ENCODE measurements around the gene MACROD2.

MACROD2 gene

GRCh38 chr20:14885661-14886060, 890.3 kb downstream of the MACROD2 start:
- no peak for DNase-seq (ENCODE audit: low read depth, low spot score)
- no peak overlapping the region for H3K4me3 ChIP-seq (ENCODE audit: insufficient read length, low read depth)
- no peaks in the 10 kb centered on the region for H3K36me3 ChIP-seq (ENCODE audit: insufficient read depth, insufficient read length, low read length)
- TF ChIP-seq SUZ12 (IDR thresholded peaks at IDR 0.05; ENCODE audit: extremely low read depth, insufficient read depth, insufficient read length) = no peak
- no peak for TF ChIP-seq YY1 (IDR thresholded peaks at IDR 0.05; ENCODE audit: insufficient read depth, insufficient read length)
- TF ChIP-seq ZNF274 (IDR thresholded peaks at IDR 0.05; ENCODE audit: low read depth, low read length) = no peak
- H3K27me3 ChIP-seq (ENCODE audit: insufficient read depth, insufficient read length) = no peaks in the 10 kb centered on the region
- H3K9me3 ChIP-seq (ENCODE audit: insufficient read depth, low read length) = no peaks in the 10 kb centered on the region
- H3K4me1 ChIP-seq (ENCODE audit: insufficient read depth, insufficient read length) = no peaks in the 10 kb centered on the region
- no peak overlapping the region for H3K9ac ChIP-seq (ENCODE audit: insufficient read length, low read depth)

GRCh38 chr20:14888134-14888533, 892.8 kb downstream of the MACROD2 start:
- DNase-seq (ENCODE audit: low read depth, low spot score) = no peak
- TF ChIP-seq YY1 (IDR thresholded peaks at IDR 0.05; ENCODE audit: insufficient read depth, insufficient read length) (no peak), SUZ12 (IDR thresholded peaks at IDR 0.05; ENCODE audit: extremely low read depth, insufficient read depth, insufficient read length) (no peak), ZNF274 (IDR thresholded peaks at IDR 0.05; ENCODE audit: low read depth, low read length) (no peak)
- Histone ChIP-seq H3K36me3 (ENCODE audit: insufficient read depth, insufficient read length, low read length) (no peaks in the 10 kb centered on the region), H3K9me3 (ENCODE audit: insufficient read depth, low read length) (no peaks in the 10 kb centered on the region), H3K27me3 (ENCODE audit: insufficient read depth, insufficient read length) (no peaks in the 10 kb centered on the region), H3K4me3 (ENCODE audit: insufficient read length, low read depth) (no peak overlapping the region), H3K9ac (ENCODE audit: insufficient read length, low read depth) (no peak overlapping the region), H3K4me1 (ENCODE audit: insufficient read depth, insufficient read length) (no peaks in the 10 kb centered on the region)

GRCh38 chr20:14889496-14890255, 894.4 kb downstream of the MACROD2 start:
- Histone ChIP-seq H3K27me3 (ENCODE audit: insufficient read depth, insufficient read length) (no peaks in the 10 kb centered on the region), H3K4me1 (ENCODE audit: insufficient read depth, insufficient read length) (no peaks in the 10 kb centered on the region), H3K9ac (ENCODE audit: insufficient read length, low read depth) (no peak overlapping the region), H3K4me3 (ENCODE audit: insufficient read length, low read depth) (no peak overlapping the region), H3K36me3 (ENCODE audit: insufficient read depth, insufficient read length, low read length) (no peaks in the 10 kb centered on the region), H3K9me3 (ENCODE audit: insufficient read depth, low read length) (no peaks in the 10 kb centered on the region)
- TF ChIP-seq ZNF274 (IDR thresholded peaks at IDR 0.05; ENCODE audit: low read depth, low read length) (no peak), SUZ12 (IDR thresholded peaks at IDR 0.05; ENCODE audit: extremely low read depth, insufficient read depth, insufficient read length) (no peak), YY1 (IDR thresholded peaks at IDR 0.05; ENCODE audit: insufficient read depth, insufficient read length) (no peak)
- DNase-seq (ENCODE audit: low read depth, low spot score) = no peak

GRCh38 chr20:14890713-14891112, 895.4 kb downstream of the MACROD2 start:
- H3K9ac ChIP-seq (ENCODE audit: insufficient read length, low read depth) = no peak overlapping the region
- no peaks in the 10 kb centered on the region for H3K36me3 ChIP-seq (ENCODE audit: insufficient read depth, insufficient read length, low read length)
- no peaks in the 10 kb centered on the region for H3K4me1 ChIP-seq (ENCODE audit: insufficient read depth, insufficient read length)
- no peak for DNase-seq (ENCODE audit: low read depth, low spot score)
- no peaks in the 10 kb centered on the region for H3K9me3 ChIP-seq (ENCODE audit: insufficient read depth, low read length)
- no peak for TF ChIP-seq YY1 (IDR thresholded peaks at IDR 0.05; ENCODE audit: insufficient read depth, insufficient read length)
- no peak for TF ChIP-seq ZNF274 (IDR thresholded peaks at IDR 0.05; ENCODE audit: low read depth, low read length)
- TF ChIP-seq SUZ12 (IDR thresholded peaks at IDR 0.05; ENCODE audit: extremely low read depth, insufficient read depth, insufficient read length) = no peak
- no peak overlapping the region for H3K4me3 ChIP-seq (ENCODE audit: insufficient read length, low read depth)
- no peaks in the 10 kb centered on the region for H3K27me3 ChIP-seq (ENCODE audit: insufficient read depth, insufficient read length)

- Histone ChIP-seq H3K9me3 (ENCODE audit: insufficient read depth, low read length) (no peaks in the 10 kb centered on the region), H3K36me3 (ENCODE audit: insufficient read depth, insufficient read length, low read length) (no peaks in the 10 kb centered on the region), H3K4me1 (ENCODE audit: insufficient read depth, insufficient read length) (no peaks in the 10 kb centered on the region), H3K27me3 (ENCODE audit: insufficient read depth, insufficient read length) (no peaks in the 10 kb centered on the region), H3K4me3 (ENCODE audit: insufficient read length, low read depth) (no peak overlapping the region), H3K9ac (ENCODE audit: insufficient read length, low read depth) (no peak overlapping the region)
- TF ChIP-seq ZNF274 (IDR thresholded peaks at IDR 0.05; ENCODE audit: low read depth, low read length) (no peak), SUZ12 (IDR thresholded peaks at IDR 0.05; ENCODE audit: extremely low read depth, insufficient read depth, insufficient read length) (no peak), YY1 (IDR thresholded peaks at IDR 0.05; ENCODE audit: insufficient read depth, insufficient read length) (no peak)
- no peak for DNase-seq (ENCODE audit: low read depth, low spot score)
Observed at GRCh38 chr20:14892782-14893181, 897.5 kb downstream of the MACROD2 start.

GRCh38 chr20:14896569-14896968, 901.3 kb downstream of the MACROD2 start:
- H3K27me3 ChIP-seq (ENCODE audit: insufficient read depth, insufficient read length) = no peaks in the 10 kb centered on the region
- no peaks in the 10 kb centered on the region for H3K9me3 ChIP-seq (ENCODE audit: insufficient read depth, low read length)
- no peaks in the 10 kb centered on the region for H3K4me1 ChIP-seq (ENCODE audit: insufficient read depth, insufficient read length)
- DNase-seq (ENCODE audit: low read depth, low spot score) = no peak
- no peak overlapping the region for H3K4me3 ChIP-seq (ENCODE audit: insufficient read length, low read depth)
- no peak overlapping the region for H3K9ac ChIP-seq (ENCODE audit: insufficient read length, low read depth)
- H3K36me3 ChIP-seq (ENCODE audit: insufficient read depth, insufficient read length, low read length) = no peaks in the 10 kb centered on the region
- no peak for TF ChIP-seq YY1 (IDR thresholded peaks at IDR 0.05; ENCODE audit: insufficient read depth, insufficient read length)

GRCh38 chr20:14897608-14898007, 902.3 kb downstream of the MACROD2 start:
- TF ChIP-seq SUZ12 (IDR thresholded peaks at IDR 0.05; ENCODE audit: extremely low read depth, insufficient read depth, insufficient read length) (no peak), ZNF274 (IDR thresholded peaks at IDR 0.05; ENCODE audit: low read depth, low read length) (no peak), YY1 (IDR thresholded peaks at IDR 0.05; ENCODE audit: insufficient read depth, insufficient read length) (no peak)
- no peaks in the 10 kb centered on the region for H3K27me3 ChIP-seq (ENCODE audit: insufficient read depth, insufficient read length)
- no peak overlapping the region for H3K9ac ChIP-seq (ENCODE audit: insufficient read length, low read depth)
- no peaks in the 10 kb centered on the region for H3K9me3 ChIP-seq (ENCODE audit: insufficient read depth, low read length)
- no peak overlapping the region for H3K4me3 ChIP-seq (ENCODE audit: insufficient read length, low read depth)
- DNase-seq (ENCODE audit: low read depth, low spot score) = no peak
- H3K4me1 ChIP-seq (ENCODE audit: insufficient read depth, insufficient read length) = no peaks in the 10 kb centered on the region
- H3K36me3 ChIP-seq (ENCODE audit: insufficient read depth, insufficient read length, low read length) = no peaks in the 10 kb centered on the region
